MCF 10A (cell line): ENCODE results near the gene AHCYL2. TPM values are rescaled to one million over a fixed set of nuclear protein-coding genes. Genes with fewer than 3 reads are reported as not detected.

Experiments used
- BruUV-seq: library from RNA; stranded (reverse); fragments of 400-500 nt; replicated peaks from 2 replicates; lab custom pipeline; 2021; lab: Mats Ljungman, UMichigan
- CTCF ChIA-PET: fragments of 300-600 bp; sonication (Branson Sonifier 250); formaldehyde crosslinking; extraction: SDS; loops from one replicate; lab custom pipeline; 2021; ENCODE audit warnings: antibody characterized with exemption, inconsistent platforms; lab: Yijun Ruan, JAX
- POLR2A ChIA-PET: fragments of 300-600, 350-650 bp; sonication (Branson Sonifier 250); formaldehyde crosslinking; extraction: SDS; loops from one replicate; lab custom pipeline; 2020; ENCODE audit warnings: antibody characterized with exemption, inconsistent platforms; lab: Yijun Ruan, JAX
- DNase-seq: peaks from one replicate; pipeline ENCODE4 v3.0.0-alpha.2; 2018; ENCODE audit not compliant: unreplicated experiment
- H3K27ac Mint-ChIP-seq: one replicate; pipeline ENCODE4 v1.8.0; 2022; ENCODE audit warnings: mild to moderate bottlenecking, low read depth, mixed read lengths; ENCODE audit not compliant: unreplicated experiment
- H3K27me3 Mint-ChIP-seq: one replicate; pipeline ENCODE4 v1.8.0; 2022; ENCODE audit warnings: mixed read lengths; ENCODE audit not compliant: insufficient read depth, unreplicated experiment
- H3K36me3 Mint-ChIP-seq: one replicate; pipeline ENCODE4 v1.8.0; 2022; ENCODE audit warnings: mild to moderate bottlenecking, moderate library complexity, mixed read lengths; ENCODE audit not compliant: insufficient read depth, unreplicated experiment
- H3K4me1 Mint-ChIP-seq: one replicate; pipeline ENCODE4 v1.8.0; 2022; ENCODE audit warnings: mixed read lengths; ENCODE audit not compliant: insufficient read depth, unreplicated experiment
- H3K4me3 Mint-ChIP-seq: one replicate; pipeline ENCODE4 v1.8.0; 2022; ENCODE audit warnings: mild to moderate bottlenecking, moderate library complexity, mixed read lengths; ENCODE audit not compliant: unreplicated experiment
- H3K9me3 Mint-ChIP-seq: one replicate; pipeline ENCODE4 v1.8.0; 2022; ENCODE audit warnings: mixed read lengths; ENCODE audit not compliant: unreplicated experiment
- intact Hi-C: fragments of 100-400 bp; cut with micrococcal nuclease; formaldehyde crosslinking; loops from 2 replicates; pipeline ENCODE4 v1.14.1; 2022
- total RNA-seq: library from RNA; stranded (reverse); gene quantifications from 2 replicates; pipeline ENCODE4 v1.2.3, GENCODE V29; 2022
- TF ChIP-seq, protein P1 (sequence below): fragments of 200-600 bp; IDR thresholded peaks from one replicate; pipeline ENCODE4 v1.8.0; 2022; ENCODE audit warnings: antibody characterized with exemption, mild to moderate bottlenecking; ENCODE audit not compliant: unreplicated experiment

AHCYL2 gene
- total RNA-seq, 1 experiment from 2014 or later, result 12.8 TPM

DNA sequence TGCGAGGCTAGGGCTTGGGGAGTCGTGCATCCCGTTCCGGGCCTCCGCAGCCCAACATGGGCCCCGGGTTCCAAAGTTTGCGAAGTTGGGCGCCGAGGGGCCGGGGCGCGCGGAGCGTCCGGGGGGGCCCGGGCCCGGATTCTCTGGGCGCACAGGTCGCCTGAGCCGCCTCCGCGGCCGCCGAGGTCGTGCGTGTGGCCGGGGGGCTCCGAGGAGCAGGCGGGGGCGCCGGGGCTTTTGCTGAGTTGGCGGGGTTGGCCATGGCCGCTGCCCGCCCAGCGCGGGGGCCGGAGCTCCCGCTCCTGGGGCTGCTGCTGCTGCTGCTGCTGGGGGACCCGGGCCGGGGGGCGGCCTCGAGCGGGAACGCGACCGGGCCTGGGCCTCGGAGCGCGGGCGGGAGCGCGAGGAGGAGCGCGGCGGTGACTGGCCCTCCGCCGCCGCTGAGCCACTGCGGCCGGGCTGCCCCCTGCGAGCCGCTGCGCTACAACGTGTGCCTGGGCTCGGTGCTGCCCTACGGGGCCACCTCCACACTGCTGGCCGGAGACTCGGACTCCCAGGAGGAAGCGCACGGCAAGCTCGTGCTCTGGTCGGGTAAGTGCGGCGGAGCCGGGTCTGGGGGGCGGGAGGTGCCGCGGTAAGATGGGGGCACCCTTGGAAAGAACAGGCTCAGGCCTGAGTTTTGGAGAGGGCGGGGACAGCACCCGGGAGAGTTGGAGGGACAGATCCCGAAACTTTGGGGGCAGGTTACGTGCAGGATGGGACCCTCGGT is 35.8 kb upstream of the AHCYL2 start:
- H3K4me1 Mint-ChIP-seq, result no peaks in the 10 kb centered on the region
- H3K27me3 Mint-ChIP-seq, result peaks cover 52% of the 10 kb centered on the region
- TF ChIP-seq, protein P1, sequence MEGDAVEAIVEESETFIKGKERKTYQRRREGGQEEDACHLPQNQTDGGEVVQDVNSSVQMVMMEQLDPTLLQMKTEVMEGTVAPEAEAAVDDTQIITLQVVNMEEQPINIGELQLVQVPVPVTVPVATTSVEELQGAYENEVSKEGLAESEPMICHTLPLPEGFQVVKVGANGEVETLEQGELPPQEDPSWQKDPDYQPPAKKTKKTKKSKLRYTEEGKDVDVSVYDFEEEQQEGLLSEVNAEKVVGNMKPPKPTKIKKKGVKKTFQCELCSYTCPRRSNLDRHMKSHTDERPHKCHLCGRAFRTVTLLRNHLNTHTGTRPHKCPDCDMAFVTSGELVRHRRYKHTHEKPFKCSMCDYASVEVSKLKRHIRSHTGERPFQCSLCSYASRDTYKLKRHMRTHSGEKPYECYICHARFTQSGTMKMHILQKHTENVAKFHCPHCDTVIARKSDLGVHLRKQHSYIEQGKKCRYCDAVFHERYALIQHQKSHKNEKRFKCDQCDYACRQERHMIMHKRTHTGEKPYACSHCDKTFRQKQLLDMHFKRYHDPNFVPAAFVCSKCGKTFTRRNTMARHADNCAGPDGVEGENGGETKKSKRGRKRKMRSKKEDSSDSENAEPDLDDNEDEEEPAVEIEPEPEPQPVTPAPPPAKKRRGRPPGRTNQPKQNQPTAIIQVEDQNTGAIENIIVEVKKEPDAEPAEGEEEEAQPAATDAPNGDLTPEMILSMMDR, result no peak
- intact Hi-C loops, result no loop called here
- no peak overlapping the region for H3K4me3 Mint-ChIP-seq
- BruUV-seq, result no TSS peak
- DNase-seq, result no peak
- no peaks in the 10 kb centered on the region for H3K36me3 Mint-ChIP-seq
- POLR2A ChIA-PET, result no interaction called here
- CTCF ChIA-PET, result no interaction called here
- no peaks in the 10 kb centered on the region for H3K9me3 Mint-ChIP-seq
- no peak overlapping the region for H3K27ac Mint-ChIP-seq

DNA sequence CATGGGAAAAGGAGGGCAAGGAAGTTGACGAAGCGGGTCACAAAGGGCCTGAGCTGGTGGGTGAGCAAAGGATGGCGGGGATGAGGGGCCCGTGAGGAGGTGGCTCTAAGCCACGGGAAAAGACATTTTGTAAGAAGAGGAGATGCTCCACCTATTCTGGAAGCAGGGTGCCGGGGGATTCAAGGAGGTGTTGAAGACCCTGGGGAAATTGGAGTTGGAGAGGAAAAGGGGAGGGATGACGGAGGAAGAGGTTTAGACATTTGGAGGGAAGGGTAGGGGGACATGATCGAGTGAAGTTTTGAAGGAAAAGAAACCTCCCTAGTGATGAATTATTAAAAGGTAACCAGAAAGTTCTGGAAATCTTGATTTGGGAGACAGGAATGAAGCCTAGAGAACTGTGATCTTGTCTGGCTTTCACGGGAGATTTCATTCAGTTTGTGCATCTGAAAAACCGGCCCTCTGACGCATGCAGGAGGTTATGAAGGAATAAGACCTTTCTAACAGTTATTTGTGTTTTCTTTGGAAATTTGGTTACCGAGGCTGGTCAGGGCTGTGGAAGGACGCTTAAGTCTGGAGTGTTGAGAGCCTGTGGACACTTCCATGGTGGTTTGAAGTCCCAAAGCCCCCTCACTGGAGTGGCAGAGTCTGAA is 35.0 kb upstream of the AHCYL2 start:
- CTCF ChIA-PET, result no interaction called here
- no peak for DNase-seq
- POLR2A ChIA-PET, result no interaction called here
- no peaks in the 10 kb centered on the region for H3K36me3 Mint-ChIP-seq
- intact Hi-C loops, result no loop called here
- H3K27me3 Mint-ChIP-seq, result peaks cover 52% of the 10 kb centered on the region
- H3K27ac Mint-ChIP-seq, result no peak overlapping the region
- H3K4me3 Mint-ChIP-seq, result no peak overlapping the region
- TF ChIP-seq, protein P1, result no peak
- BruUV-seq, result no TSS peak
- H3K9me3 Mint-ChIP-seq, result no peaks in the 10 kb centered on the region
- H3K4me1 Mint-ChIP-seq, result no peaks in the 10 kb centered on the region

DNA sequence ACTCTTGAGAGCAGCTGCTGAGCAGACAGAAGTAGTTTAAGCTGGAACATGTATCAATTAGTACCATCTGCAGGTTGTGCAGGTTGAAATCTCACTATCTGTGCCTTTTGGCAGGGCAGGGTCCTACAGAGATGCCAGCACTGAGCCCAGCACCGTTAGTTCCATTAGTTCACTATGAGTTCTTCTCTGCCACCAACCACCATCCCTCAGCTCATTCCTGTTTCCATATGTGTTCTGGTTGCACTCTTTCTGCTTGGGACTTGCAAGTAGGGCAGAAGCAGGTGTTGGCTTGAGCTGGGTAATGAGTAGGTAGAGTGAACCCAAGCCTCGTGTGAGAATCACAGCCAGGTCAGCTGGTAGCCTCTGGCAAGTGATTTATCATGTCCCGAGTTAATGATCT is 33.6 kb upstream of the AHCYL2 start:
- Mint-ChIP-seq H3K27me3 (peaks cover 52% of the 10 kb centered on the region), H3K4me3 (no peak overlapping the region), H3K27ac (no peak overlapping the region), H3K9me3 (no peaks in the 10 kb centered on the region), H3K4me1 (no peaks in the 10 kb centered on the region), H3K36me3 (no peaks in the 10 kb centered on the region)
- TF ChIP-seq, protein P1, result no peak
- BruUV-seq, result no TSS peak
- ChIA-PET CTCF (interaction anchor here (0.5 to 1.0 kb wide), 4 partner anchors 16 to 419 kb away, joined by 3 to 5 read pairs (median 3); partner anchors contain the start of gene TSPAN33), POLR2A (no interaction called here)
- intact Hi-C loops, result no loop called here
- DNase-seq, result no peak

DNA sequence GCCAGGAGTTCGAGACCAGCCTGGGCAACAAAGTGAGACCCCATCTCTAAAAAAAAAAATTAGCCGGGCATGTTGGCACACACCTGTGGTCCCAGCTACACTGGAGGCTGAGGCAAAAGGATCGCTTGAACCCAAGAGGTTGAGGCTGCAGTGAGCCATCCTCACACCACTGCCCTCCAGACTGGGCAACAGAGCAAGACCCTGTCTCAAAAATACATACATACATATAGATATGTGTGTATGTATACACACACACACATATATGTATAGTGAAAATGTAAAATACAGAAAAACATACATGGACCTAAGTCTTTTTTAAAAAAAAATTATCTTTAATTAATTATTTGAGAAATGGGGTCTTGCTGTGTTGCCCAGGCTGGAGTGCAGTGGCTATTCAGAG is 30.9 kb upstream of the AHCYL2 start:
- no peak for DNase-seq
- intact Hi-C loops, result no loop called here
- Mint-ChIP-seq H3K36me3 (no peaks in the 10 kb centered on the region), H3K27me3 (peaks cover 56% of the 10 kb centered on the region), H3K4me3 (no peak overlapping the region), H3K4me1 (no peaks in the 10 kb centered on the region), H3K27ac (no peak overlapping the region), H3K9me3 (no peaks in the 10 kb centered on the region)
- BruUV-seq, result no TSS peak
- TF ChIP-seq, protein P1, result no peak
- CTCF ChIA-PET, result interaction anchor here (0.9 to 1.9 kb wide), 3 partner anchors 20 to 31 kb away, joined by 3 to 10 read pairs (median 4); no protein-coding TSS in a partner anchor
- POLR2A ChIA-PET, result interaction anchor here (0.7 kb wide), 1 partner anchor 25 kb away, joined by 3 read pairs; no protein-coding TSS in a partner anchor
